NCI-H2196 treated with DMSO at 0.1 percent for 48 hours (cell line): ENCODE results near the gene EEF1AKMT1.

ENCODE experiments used
- DNase-seq: peaks from one replicate; lab custom pipeline; 2025; ENCODE audit not compliant: unreplicated experiment; lab: John Stamatoyannopoulos, UW

EEF1AKMT1 gene, protein sequence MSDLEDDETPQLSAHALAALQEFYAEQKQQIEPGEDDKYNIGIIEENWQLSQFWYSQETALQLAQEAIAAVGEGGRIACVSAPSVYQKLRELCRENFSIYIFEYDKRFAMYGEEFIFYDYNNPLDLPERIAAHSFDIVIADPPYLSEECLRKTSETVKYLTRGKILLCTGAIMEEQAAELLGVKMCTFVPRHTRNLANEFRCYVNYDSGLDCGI

DNA sequence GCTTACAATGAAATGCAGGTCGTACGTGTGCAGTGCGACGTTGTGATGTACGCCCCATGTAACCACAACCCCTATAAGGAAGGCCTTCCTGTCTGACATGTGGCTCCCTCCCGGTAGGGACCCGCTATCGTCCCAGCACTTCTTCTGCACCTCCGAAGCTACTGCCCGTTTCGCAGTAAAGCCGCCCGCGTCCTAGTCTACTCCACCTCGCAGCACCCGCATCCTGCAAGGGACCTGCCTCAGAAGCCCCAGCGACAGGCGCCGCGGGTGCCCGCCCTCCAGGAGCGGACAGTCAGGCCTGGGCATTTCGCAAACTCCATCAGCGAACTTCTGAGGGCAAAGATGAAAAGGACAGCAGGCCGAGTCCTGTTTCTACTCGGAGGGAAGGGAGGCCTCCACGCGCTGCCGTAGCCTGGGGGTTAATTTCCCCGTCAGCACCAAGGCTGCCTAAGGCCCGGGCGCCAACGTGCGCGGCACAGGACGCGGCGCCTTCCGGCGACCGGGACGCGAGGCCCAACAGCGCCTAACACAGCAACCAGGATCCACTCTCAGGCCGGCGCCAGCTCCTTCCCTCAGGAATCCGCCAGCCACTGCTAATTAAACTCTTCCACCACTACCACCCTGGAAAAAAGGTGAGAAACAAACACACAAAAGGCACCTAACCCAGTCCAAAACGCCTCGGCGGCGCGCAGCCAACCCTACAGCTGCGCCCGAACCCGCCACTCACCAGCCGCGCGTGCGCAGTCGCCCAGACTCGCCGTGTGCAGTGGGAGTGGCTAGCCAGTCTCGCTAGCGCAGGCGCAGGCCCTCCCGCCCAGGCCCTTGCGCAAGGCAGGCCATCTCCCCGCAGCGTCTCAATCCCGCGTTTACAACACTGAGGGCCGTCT lies at the start of gene EEF1AKMT1:
EEF1AKMT1 (minus strand) TSS at position 768 of the 887 bp plus-strand sequence. CDS start 16,363 bp downstream, outside the sequence.
- peak; percentile 49 for DNase-seq

DNA sequence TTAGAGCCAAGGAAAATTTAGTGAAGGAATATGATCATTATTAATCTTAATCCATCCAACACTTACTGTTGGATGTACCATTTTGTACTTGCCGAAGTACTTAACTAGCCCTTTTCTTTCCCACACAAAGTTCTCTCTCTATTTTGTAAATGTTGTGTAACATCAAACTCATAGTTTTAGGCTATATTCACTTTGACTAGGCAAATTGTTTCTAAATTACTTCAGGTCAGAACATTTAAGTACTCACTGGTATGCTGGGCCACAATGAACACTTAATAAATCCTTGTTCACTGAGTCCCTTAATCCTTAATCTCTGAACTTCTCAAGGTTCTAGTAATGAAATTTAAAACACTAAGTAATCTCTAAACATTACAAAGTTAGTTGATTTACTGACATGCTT lies 49.3 kb upstream of the EEF1AKMT1 start:
- no peak for DNase-seq

DNA sequence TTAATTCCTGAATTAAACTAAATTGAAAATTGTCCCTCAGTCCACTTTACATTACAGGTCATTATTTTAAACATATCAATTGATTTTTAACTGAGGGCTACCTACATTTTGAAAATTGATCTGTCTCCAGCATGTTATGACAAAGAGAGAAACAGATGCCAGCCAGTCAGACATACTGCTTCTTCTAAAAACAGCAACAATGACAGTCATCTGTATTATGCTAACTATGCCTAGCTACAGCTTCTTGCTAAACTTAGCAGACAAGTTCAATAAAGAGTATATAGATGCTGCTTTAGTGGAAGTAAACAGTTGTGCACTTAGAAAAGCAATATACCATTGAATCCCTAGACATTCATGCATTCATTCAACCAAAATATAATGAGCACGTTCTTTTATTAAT lies 48.6 kb upstream of the EEF1AKMT1 start:
- no peak for DNase-seq

DNA sequence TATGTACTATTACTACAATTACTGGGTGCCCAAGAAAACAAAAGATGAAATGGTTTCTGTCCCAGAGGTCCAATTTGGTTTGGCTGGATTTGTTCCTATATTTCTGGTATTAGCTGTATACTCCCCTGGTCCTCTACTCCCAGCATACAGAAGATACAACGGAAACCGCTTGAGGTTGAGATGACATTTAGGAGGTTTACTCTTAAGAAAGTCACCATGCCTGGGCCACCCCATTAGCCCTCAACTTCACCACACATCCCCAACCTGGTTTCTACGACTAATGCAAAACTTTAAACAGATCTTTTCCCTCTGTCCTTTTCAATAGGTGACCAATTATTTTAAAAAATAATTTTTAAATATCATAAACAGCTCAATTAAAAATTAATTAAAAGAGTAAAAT lies 46.0 kb upstream of the EEF1AKMT1 start:
- DNase-seq = no peak

DNA sequence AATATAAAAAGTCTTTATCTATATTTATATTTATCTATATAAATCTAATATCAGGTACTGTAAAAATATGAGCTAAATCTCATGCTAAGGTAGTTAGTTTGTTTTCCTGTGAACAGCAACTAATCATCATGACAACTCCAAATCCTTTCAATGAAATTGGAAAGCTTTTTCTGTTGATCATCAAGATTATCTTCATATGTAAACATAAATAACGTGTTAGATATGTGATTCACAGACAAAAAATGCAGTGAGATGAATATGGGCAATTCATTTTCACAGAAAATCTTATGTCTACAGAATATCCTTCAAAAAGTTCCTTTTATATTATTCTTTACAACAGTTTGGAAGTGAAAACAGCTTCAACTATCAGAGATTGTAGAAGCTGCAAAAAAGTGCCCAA lies 41.7 kb upstream of the EEF1AKMT1 start:
- DNase-seq = no peak

DNA sequence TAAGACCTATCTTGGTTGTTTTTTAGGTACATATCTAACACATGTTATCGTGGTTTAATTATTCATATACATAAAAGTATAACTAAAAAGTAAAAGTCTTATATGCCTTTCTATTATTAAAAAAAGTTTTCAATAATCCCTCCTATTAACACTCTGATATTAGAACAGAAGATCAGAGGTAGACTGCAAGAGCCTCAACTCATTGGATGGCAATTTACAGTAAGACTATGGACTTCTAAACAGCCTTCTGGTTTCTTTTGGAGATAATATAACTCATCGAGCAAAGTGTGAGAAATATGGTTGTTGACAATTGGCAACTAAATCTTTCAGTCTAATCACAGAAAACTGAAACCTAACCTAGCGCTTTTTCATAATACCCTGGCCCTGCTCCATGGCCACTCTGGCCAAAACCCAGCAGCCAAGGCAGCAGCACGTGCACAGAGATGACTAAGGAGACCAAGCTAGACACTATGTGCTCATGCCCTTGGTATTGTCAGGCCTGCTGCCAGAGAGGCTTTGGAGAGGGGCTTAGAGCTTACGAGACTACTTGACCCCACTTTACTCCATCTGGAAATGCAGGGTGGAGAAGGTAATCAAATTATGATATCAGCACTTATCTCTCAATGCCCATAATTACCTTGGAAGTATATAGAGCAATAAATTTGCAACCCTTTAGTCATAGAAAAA lies 40.6 kb upstream of the EEF1AKMT1 start:
- DNase-seq = peak; percentile 39

DNA sequence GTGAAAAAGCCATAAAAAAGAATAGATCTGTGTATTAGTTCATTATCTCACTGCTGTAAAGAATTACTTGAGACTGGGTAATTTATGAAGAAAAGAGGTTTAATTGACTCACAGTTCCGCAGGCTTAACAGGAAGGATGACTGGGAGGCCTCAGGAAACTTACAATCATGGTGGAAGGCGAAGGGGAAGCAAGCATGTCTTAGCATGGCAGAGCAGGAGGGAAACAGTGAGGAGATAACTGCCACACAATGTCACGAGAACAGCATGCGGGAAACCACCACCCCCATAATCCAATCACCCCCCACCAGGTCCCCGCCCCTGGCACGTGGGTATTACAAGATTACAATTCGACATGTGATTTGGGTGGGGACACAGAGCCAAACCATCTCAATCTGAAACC lies 39.1 kb upstream of the EEF1AKMT1 start:
- no peak for DNase-seq

DNA sequence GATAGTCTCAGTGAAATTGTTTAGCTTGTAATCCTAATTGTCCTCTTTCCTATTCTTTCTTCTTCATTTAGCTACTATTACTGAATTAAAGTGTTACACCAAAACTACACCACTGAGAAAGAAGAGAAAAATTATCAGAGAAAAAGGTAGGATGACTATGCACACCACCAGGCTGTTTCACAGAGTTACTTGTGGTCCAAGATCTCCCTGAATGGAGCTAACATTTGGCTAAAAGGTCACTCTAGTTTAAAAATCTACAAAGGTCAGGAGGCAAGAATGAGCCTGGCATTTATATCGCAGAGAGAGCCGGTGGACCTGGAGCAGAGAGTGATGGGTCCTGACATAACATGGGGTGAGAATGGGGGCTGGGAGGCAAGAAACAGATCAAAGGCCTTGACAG lies 37.0 kb upstream of the EEF1AKMT1 start:
- no peak for DNase-seq

DNA sequence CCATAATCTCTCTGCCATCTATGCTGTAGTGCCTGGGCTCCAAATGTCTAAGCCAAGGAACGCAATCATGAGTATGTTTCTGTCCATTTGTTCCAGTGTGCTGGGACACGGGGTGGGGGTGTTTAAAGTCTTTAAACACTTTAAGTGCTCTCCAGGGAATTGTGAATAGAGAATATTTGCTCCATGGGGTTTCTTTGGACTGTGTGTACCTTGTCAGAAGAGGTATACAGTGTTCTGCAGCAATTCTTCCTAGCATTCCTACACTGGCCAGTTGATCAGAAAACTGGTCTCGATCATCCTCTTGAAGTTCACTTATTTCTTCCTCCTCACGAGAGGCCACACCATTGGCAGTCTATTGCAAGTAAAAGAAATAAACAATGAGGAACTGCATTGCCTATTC lies 35.1 kb upstream of the EEF1AKMT1 start:
- DNase-seq = no peak

DNA sequence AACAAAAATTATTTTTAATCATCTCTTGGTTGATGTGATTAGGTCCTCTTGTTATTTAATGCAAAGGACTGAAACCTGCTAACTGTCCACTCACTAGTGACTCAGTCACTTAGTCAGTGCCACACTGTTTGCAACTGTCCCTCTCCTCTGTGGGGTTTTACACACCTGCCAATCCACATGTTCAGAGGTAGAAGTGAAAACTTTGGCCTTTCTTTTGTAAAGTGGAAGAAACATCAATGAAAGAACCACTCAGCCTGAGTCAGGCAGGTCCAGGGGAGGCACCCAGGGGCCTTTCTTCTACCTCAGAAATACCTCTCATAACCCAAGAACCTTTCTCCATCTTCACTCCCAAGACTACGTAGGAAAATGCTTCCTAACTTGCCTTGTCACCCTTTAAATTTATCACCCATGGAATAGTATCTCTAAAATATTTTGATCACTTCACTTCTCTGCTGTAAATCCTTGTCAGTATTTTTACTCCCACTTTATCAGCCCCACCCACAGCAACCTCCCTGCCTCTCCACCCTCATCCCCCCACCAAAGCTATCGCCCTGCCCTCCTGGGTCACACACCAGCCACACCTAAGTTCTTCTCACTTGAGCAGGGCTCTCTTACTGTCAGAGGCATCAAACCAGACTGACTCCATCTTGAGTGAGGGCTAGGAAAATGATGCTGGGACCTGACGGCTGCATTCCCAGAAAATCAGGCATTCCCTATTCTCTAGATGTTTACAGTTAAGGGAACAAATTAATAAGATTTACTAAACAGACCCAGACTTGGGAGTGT lies 29.6 kb upstream of the EEF1AKMT1 start:
- no peak for DNase-seq

DNA sequence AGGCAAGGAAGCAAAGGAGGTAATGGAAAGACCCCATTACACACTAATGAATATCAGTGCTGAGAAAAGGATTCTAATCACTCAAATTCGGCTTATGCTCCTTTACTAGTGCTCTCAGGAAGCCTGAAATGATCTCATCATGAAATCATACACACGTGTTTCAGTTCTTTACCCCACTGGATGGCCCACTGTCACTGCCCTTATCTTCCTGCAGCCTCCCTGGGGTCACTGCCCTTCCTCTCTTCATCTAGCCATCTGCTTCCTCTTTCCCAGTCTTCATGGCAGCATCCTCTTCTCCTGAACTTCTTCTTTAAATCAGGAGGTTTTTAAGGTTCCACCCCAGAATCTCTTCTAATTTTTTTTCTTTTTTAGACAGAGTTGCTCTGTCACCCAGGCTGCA lies 27.9 kb upstream of the EEF1AKMT1 start:
- DNase-seq = no peak

DNA sequence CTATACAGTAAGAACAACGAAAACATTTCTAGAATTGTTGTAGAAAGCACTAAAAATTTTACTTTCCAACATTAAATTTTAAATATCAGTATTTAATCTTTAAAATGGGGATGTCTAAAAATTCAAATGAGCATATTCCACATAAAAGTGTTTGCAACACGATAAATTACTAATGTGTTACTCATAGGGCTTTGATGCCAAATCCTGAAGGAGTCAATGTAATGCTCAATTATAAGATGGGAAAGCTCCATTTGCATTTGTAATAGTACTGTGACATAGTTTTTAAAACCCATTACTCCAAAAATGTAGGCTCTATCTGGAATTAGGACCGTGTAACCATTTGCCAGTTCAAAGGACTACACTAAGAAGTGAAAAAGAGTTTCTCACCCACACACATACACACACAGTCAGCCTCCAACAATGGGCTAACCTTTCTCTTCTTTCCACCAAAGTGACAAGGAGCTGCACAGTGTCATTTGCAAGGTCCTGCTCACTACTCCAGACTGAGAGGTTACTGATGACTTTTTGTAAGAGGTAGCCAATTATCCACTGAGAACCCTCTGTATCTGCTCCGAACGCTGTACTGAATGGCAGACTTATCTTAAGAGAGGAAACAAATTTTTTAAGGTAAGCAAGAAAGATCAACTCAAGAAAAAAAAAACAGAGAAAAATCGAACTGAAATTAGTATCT lies 26.1 kb upstream of the EEF1AKMT1 start:
- no peak for DNase-seq

DNA sequence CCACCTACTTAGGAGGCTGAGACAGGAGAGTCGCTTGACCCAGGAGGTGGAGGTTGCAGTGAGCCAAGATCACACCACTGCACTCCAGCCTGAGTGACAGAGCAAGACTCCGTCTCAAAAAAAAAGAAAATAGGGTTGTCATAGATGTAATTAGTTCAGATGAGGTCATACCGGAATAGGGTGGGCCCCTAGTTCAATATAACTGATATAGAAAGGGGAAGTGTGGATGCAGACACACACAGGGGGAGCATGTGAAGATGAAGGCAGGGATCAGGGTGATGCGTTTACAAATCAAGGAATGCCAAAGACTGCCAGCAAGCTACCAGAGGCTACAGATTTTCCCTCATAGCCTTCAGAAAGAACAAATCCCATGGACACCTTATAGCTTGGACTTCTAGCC lies 24.3 kb upstream of the EEF1AKMT1 start:
- no peak for DNase-seq

DNA sequence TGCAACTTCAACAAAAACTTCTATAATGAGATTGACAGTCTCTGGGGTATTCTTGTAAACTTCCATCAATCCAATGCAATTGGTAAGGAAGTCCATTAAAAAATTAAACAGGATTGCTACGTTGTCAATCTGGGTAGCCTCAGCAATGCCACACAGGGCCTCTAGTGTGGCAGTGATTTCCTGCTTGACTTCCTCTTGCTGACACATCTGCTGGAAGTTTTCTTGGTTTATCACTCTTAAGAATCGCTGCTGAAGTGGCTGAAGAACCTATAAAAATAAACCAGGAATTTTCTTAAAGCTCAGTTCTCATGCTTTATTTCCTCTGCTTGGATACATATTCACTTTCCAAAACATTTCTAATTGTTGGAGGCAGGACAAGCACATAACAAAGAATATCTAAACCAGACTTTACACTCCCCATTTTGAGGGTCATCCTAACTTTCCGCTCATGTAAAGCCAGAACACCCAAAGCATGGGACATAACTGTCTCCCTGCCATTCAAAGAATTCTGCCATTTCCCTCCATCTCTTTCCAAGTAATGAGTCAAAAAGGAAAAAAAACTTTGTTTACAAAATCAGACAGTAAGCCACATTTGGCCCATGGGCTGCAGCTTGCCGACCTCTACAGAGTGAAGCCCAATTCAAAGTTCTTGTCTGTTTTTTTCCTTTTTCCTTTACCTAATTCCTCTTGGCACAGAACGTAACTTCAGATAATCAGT lies 23.2 kb upstream of the EEF1AKMT1 start:
- DNase-seq = no peak

DNA sequence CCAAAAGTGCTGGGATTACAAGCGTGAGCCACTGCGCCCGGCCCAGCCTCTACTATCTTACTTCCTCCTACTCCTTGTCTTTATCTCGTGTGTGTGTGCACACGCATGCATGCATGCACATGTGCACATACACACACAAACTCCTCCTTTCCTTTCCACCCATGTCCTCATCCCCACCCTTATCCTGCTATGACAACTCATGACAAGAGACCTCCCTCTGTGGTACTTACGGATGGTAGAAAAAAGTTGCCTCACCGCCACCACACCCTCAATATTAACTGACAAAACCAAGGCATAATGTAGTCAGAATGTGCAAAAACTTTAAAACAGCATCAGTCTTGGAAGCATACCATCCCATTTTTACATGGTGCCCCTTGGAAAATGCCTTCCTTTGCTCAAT lies 15.9 kb upstream of the EEF1AKMT1 start:
- DNase-seq = no peak

DNA sequence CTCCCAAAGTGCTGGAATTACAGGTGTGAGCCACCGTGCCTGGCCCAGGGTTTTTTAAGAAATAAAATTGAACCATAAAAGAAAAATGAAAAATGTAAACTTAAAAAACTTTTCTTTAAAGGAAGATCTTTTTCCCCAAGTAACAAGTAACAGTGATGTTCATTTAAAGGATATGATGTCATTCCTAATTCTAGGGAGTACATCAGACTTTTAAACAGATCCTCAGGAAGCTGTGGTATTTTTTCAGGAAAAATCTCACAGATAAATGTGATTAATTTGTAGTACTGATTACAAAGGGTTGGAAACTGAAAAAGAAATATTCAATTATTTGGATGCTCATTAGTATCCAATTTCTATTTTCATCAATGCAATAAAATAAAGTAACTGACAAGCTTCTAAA lies 14.6 kb upstream of the EEF1AKMT1 start:
- DNase-seq = no peak

DNA sequence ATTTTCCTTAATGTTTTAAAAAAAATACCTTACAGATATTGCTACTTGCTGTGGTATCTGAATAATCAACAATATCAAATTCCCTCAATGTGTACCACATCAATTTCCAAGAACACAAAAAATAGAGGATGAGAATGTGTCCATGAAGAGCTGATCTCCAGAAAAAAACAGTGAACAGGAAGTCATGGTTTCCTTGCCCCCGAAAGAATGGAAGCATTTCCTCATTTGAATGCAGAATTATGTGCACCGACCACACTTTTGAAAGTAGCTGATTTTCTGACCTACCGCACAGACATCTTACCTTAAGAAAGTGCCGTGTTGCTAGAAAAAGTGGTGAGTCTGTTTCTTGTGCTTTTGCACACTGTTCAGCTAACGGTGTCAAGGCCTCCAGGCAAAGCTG lies 13.4 kb upstream of the EEF1AKMT1 start:
- DNase-seq = no peak

DNA sequence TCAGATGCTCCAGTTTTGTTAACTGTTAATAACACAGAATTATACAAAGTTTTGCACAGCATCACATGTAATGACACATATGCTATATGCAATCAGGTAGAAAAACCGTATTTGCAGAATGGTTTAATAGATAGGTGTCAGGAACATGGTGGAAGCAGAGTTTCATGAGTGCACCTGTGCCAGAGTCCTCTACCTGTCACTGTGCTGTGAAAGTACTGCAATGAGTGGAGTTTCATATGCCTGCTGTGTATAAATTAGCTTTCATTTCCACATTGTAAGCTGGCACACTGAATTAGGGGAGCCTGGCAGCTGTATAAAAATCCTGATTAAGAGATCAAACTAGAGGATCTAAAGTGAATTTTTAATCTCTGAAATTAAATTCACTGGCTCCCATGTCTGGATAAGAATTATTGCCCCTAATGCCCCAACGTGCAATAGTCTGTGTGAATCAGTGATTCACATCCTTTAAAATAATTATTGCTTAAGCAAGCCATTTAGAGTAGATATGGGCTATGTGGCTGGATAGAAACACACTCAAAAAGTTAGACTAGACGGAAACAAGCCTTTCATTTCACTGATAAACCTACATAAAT lies 8.5 kb upstream of the EEF1AKMT1 start:
- no peak for DNase-seq

DNA sequence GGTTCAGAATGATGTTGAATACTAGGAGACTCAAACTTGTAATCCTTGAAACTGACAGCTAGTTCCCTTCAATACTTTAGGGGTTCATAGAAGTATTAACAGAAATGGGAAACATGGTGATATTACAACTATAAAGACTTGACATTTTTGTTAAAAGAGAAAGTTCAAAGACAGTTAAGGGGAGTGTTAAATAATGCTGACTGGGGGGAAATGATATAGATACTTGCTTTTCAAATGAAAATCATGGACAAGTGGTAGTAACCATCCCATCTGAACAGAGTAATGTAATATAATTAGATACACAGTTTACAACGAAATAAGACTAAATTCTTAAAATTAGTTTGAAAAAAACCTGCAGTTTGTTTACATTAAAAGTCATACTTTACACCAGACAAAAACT lies 6.6 kb upstream of the EEF1AKMT1 start:
- no peak for DNase-seq

DNA sequence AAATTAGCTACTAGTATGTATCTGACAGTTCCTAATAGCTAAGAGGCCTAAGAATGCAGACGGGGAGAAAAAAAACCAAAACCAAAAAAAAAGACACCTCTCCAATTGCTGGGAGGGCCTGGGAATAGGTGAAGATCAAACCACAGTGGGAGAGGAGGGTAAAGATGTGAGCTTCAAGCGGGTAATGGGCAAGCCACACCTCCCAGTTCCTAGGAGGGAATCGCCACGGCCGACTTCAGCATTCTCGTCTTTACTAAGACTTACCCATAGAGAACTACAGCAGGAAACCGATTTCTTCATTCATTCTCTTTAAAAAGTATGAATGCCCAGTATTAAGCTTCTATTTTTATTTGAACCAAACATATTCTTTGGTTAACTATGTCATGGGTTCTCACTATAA lies 5.6 kb upstream of the EEF1AKMT1 start:
- DNase-seq = no peak
